H1 (cell line): ENCODE results near the gene NHEJ1. TPM values are rescaled to one million over a fixed set of nuclear protein-coding genes. Genes with fewer than 3 reads are reported as not detected.

Experiments used
- CTCF ChIA-PET: fragments of 300-600 bp; sonication (Branson Sonifier 250); formaldehyde crosslinking; loops from one replicate; lab custom pipeline; 2021; ENCODE audit not compliant: partially characterized antibody; lab: Charles Lee
- POLR2A ChIA-PET: fragments of 300-600 bp; sonication (Branson Sonifier 250); formaldehyde crosslinking; loops from one replicate; lab custom pipeline; 2021; ENCODE audit warnings: inconsistent platforms; ENCODE audit not compliant: partially characterized antibody; lab: Charles Lee
- DNase-seq, 2 experiments: peaks; one replicate each; pipeline versions ENCODE4 v3.0.0 to v3.0.0-alpha.2; 2010 to 2022; ENCODE audit warnings: low spot score in 2 of 2, low read depth in 1 of 2, mixed read lengths in 1 of 2
- FAIRE-seq: peaks from 2 replicates; lab custom pipeline; 2011; peaks lifted over from hg19 to GRCh38; lab: Jason Lieb, UNC
- H2AFZ ChIP-seq: 2 replicates; pipeline ENCODE4 v1.8.1; 2012; ENCODE audit warnings: low read length, inconsistent platforms
- H2AK5ac ChIP-seq: 2 replicates; pipeline ENCODE4 v1.6.1; 2013; ENCODE audit warnings: low read depth, low read length
- H2BK120ac ChIP-seq: replicated peaks from 2 replicates; pipeline ENCODE3; 2013; ENCODE audit warnings: low read depth, low read length, inconsistent platforms
- H2BK12ac ChIP-seq: 2 replicates; pipeline ENCODE4 v1.6.1; 2013; ENCODE audit warnings: low read depth, low read length
- H2BK15ac ChIP-seq: 2 replicates; pipeline ENCODE4 v1.6.1; 2013; ENCODE audit warnings: low read length
- H2BK20ac ChIP-seq: 2 replicates; pipeline ENCODE4 v1.6.1; 2013; ENCODE audit warnings: low read length
- H2BK5ac ChIP-seq: 2 replicates; pipeline ENCODE4 v1.6.1; 2013; ENCODE audit warnings: low read depth, low read length
- H3K14ac ChIP-seq: 2 replicates; pipeline ENCODE4 v1.6.1; 2013; ENCODE audit warnings: inconsistent platforms; ENCODE audit not compliant: insufficient read length
- H3K18ac ChIP-seq: 2 replicates; pipeline ENCODE4 v1.6.1; 2013; ENCODE audit warnings: low read length; ENCODE audit errors: extremely low read depth
- H3K23ac ChIP-seq: 2 replicates; pipeline ENCODE4 v1.6.1; 2013; ENCODE audit warnings: inconsistent platforms; ENCODE audit not compliant: insufficient read length
- H3K23me2 ChIP-seq: 2 replicates; pipeline ENCODE4 v1.6.1; 2013; ENCODE audit warnings: low read depth, low read length
- H3K27ac ChIP-seq: 2 replicates; pipeline ENCODE4 v1.6.1; 2011; ENCODE audit warnings: low read depth, low read length, inconsistent platforms
- H3K27me3 ChIP-seq, 4 experiments: replicated peaks in 1 of 4; 1 replicate in 1 of 4; 2 replicates in 3 of 4; pipeline versions ENCODE4 v1.6.1 to v1.8.1; 2011 to 2013; ENCODE audit warnings: low read length in 3 of 4, mild to moderate bottlenecking in 3 of 4, inconsistent platforms in 2 of 4, mixed read lengths in 2 of 4, moderate library complexity in 1 of 4; ENCODE audit not compliant: control insufficient read depth in 3 of 4, insufficient read depth in 3 of 4; ENCODE audit errors: extremely low read depth in 1 of 4
- H3K36me3 ChIP-seq, 4 experiments: 2 replicates each; pipeline versions ENCODE4 v1.6.1 to v1.8.1; 2011 to 2013; ENCODE audit warnings: mild to moderate bottlenecking in 4 of 4, low read length in 3 of 4, moderate library complexity in 2 of 4, control low read depth in 1 of 4, inconsistent platforms in 1 of 4; ENCODE audit not compliant: insufficient read depth in 4 of 4, control insufficient read depth in 2 of 4
- H3K4ac ChIP-seq: replicated peaks from 2 replicates; pipeline ENCODE3; 2013; ENCODE audit warnings: low read length, low read depth, mixed read lengths, inconsistent platforms; ENCODE audit not compliant: insufficient read length
- H3K4me1 ChIP-seq, 4 experiments: replicated peaks in 1 of 4; 1 replicate in 1 of 4; 2 replicates in 3 of 4; pipeline versions ENCODE4 v1.6.1 to v1.8.1; 2011 to 2013; ENCODE audit warnings: low read length in 3 of 4, inconsistent platforms in 2 of 4, mixed read lengths in 1 of 4; ENCODE audit not compliant: insufficient read depth in 4 of 4, control insufficient read depth in 3 of 4
- H3K4me2 ChIP-seq, 2 experiments: 2 replicates each; pipeline versions ENCODE4 v1.6.1 to v1.8.1; 2011 to 2013; ENCODE audit warnings: low read depth in 2 of 2, low read length in 2 of 2, control low read depth in 1 of 2, inconsistent platforms in 1 of 2, mild to moderate bottlenecking in 1 of 2; ENCODE audit not compliant: insufficient read depth in 1 of 2
- H3K4me3 ChIP-seq, 4 experiments: fragments of 200-600, 300-600 bp in 1 of 4; sonication (generic), shearing (Covaris generic), sonication (Bioruptor Twin) in 1 of 4; 2 replicates each; pipeline versions ENCODE4 v1.5.1 to v1.8.1; 2011 to 2016; ENCODE audit warnings: low read length in 4 of 4, low read depth in 3 of 4, control low read depth in 2 of 4, inconsistent platforms in 2 of 4, mild to moderate bottlenecking in 2 of 4, mixed read lengths in 1 of 4, moderate library complexity in 1 of 4; ENCODE audit not compliant: insufficient read depth in 2 of 4; ENCODE audit errors: extremely low read depth in 1 of 4
- H3K56ac ChIP-seq: replicated peaks from 2 replicates; pipeline ENCODE3; 2013; ENCODE audit warnings: low read depth, mild to moderate bottlenecking, mixed read lengths, low read length, inconsistent platforms; ENCODE audit not compliant: insufficient read length
- H3K79me1 ChIP-seq: 2 replicates; pipeline ENCODE4 v1.6.1; 2013; ENCODE audit warnings: low read depth, low read length, control low read depth
- H3K79me2 ChIP-seq, 2 experiments: 2 replicates each; pipeline versions ENCODE4 v1.6.1 to v1.8.1; 2012 to 2013; ENCODE audit warnings: low read length in 2 of 2, mild to moderate bottlenecking in 2 of 2, inconsistent platforms in 1 of 2; ENCODE audit not compliant: insufficient read depth in 2 of 2, control insufficient read depth in 1 of 2
- H3K9ac ChIP-seq, 4 experiments: replicated peaks in 1 of 4; 1 replicate in 1 of 4; 2 replicates in 3 of 4; pipeline versions ENCODE4 v1.6.1 to v1.8.1; 2011 to 2013; ENCODE audit warnings: low read depth in 3 of 4, low read length in 3 of 4, control low read depth in 2 of 4, mild to moderate bottlenecking in 2 of 4, moderate library complexity in 2 of 4, inconsistent platforms in 1 of 4; ENCODE audit errors: extremely low read depth in 1 of 4
- H3K9me3 ChIP-seq, 2 experiments: 2 replicates each; pipeline versions ENCODE4 v1.6.1 to v1.8.1; 2012 to 2013; ENCODE audit warnings: mild to moderate bottlenecking in 2 of 2, moderate library complexity in 2 of 2, control low read depth in 1 of 2, inconsistent platforms in 1 of 2, low read depth in 1 of 2, low read length in 1 of 2, mixed read lengths in 1 of 2; ENCODE audit not compliant: insufficient read depth in 2 of 2
- H4K20me1 ChIP-seq, 2 experiments: replicated peaks in 1 of 2; 2 replicates each; pipeline versions ENCODE3 to v1.8.1; 2011 to 2013; ENCODE audit warnings: inconsistent platforms in 2 of 2, low read length in 2 of 2, mild to moderate bottlenecking in 1 of 2; ENCODE audit not compliant: insufficient read depth in 2 of 2, control insufficient read depth in 1 of 2
- H4K5ac ChIP-seq: 2 replicates; pipeline ENCODE4 v1.6.1; 2013; ENCODE audit warnings: low read length, low read depth, mixed read lengths, inconsistent platforms; ENCODE audit not compliant: insufficient read length
- H4K8ac ChIP-seq: 2 replicates; pipeline ENCODE4 v1.8.0; 2013; ENCODE audit warnings: mild to moderate bottlenecking, moderate library complexity, low read length, inconsistent platforms; ENCODE audit not compliant: insufficient read depth; ENCODE audit errors: extremely low read depth
- H4K91ac ChIP-seq: replicated peaks from 2 replicates; pipeline ENCODE3; 2013; ENCODE audit warnings: low read length, mixed read lengths, inconsistent platforms; ENCODE audit not compliant: insufficient read length
- BACH1 ChIP-seq: IDR thresholded peaks from 2 replicates; pipeline ENCODE4 v1.6.1; 2012; ENCODE audit warnings: low read length, improper control_type of control experiment
- BCL11A ChIP-seq, 2 experiments: IDR thresholded peaks; one replicate each; pipeline ENCODE4 v1.6.1; 2011; ENCODE audit warnings: low read depth in 2 of 2, low read length in 2 of 2, mild to moderate bottlenecking in 2 of 2
- CBX8 ChIP-seq: fragments of 300-800, 300-1000 bp; sonication (generic); IDR thresholded peaks from 2 replicates; pipeline ENCODE4 v1.7.1; 2016; ENCODE audit warnings: low read depth, low read length, borderline replicate concordance
- KDM1A ChIP-seq: fragments of 200-600, 300-600 bp; sonication (generic); IDR thresholded peaks from 2 replicates; pipeline ENCODE4 v1.7.1; 2016; ENCODE audit warnings: mild to moderate bottlenecking, low read length, borderline replicate concordance
- POLR2AphosphoS5 ChIP-seq: IDR thresholded peaks from 2 replicates; pipeline ENCODE4 v1.6.1; 2011; ENCODE audit warnings: low read depth, low read length
- SP2 ChIP-seq: IDR thresholded peaks from 2 replicates; pipeline ENCODE4 v1.6.1; 2012; ENCODE audit warnings: mild to moderate bottlenecking, low read length, inconsistent platforms
- WGBS, 2 experiments: shearing (Covaris generic) in 1 of 2; methylation state at CpG; one replicate each; pipeline versions ENCODE4 v1.1.6 to v1.1.7; 2013 to 2015; ENCODE audit warnings: low lambda C conversion rate in 2 of 2, mixed read lengths in 2 of 2, inconsistent platforms in 1 of 2, low coverage in 1 of 2, missing lambda C conversion rate in 1 of 2; ENCODE audit not compliant: insufficient replicate concordance in 2 of 2, insufficient coverage in 1 of 2, insufficient read length in 1 of 2; ENCODE audit errors: extremely low coverage in 1 of 2, missing lambda C conversion rate in 1 of 2; 5-methylcytosine and 5-hydroxymethylcytosine counted together
- polyA plus RNA-seq, 7 experiments: library from polyadenylated mRNA; depleted of rRNA in 3 of 7; stranded (reverse) in 5 of 7; unstranded in 2 of 7; fragments of >200 nt in 5 of 7; fragments of 200-250 nt in 2 of 7; gene quantifications; 1 replicate in 5 of 7; 2 replicates in 1 of 7; 4 replicates in 1 of 7; pipeline versions ENCODE4 v1.2.1 to v1.2.3, GENCODE V29; 2011 to 2013; ENCODE audit warnings: missing spikeins in 2 of 7, mixed read lengths in 2 of 7
- total RNA-seq: library from RNA; stranded (reverse); fragmentation: NEBNext Ultra II Directional; extraction: Animal tissue kit (Norgen Biotek cat#: 25700); gene quantifications from 2 replicates; pipeline ENCODE4 v1.2.1, GENCODE V29; 2021
- TF ChIP-seq, protein P1 (sequence below): IDR thresholded peaks from 2 replicates; pipeline ENCODE4 v1.6.1; 2012; ENCODE audit warnings: inconsistent platforms
- TF ChIP-seq, protein P2 (sequence below): IDR thresholded peaks from 2 replicates; pipeline ENCODE4 v1.6.1; 2012; ENCODE audit warnings: low read length, inconsistent platforms
- TF ChIP-seq, protein P3 (sequence below): IDR thresholded peaks from 2 replicates; pipeline ENCODE4 v1.6.1; 2011; ENCODE audit warnings: low read length, improper control_type of control experiment

Gene NHEJ1
- total and polyA plus RNA-seq, 2 of the 8 experiments (the other 6 are each of a cell fraction or from before 2014, with no cell fraction given), result 22.7 to 24.1 TPM

DNA sequence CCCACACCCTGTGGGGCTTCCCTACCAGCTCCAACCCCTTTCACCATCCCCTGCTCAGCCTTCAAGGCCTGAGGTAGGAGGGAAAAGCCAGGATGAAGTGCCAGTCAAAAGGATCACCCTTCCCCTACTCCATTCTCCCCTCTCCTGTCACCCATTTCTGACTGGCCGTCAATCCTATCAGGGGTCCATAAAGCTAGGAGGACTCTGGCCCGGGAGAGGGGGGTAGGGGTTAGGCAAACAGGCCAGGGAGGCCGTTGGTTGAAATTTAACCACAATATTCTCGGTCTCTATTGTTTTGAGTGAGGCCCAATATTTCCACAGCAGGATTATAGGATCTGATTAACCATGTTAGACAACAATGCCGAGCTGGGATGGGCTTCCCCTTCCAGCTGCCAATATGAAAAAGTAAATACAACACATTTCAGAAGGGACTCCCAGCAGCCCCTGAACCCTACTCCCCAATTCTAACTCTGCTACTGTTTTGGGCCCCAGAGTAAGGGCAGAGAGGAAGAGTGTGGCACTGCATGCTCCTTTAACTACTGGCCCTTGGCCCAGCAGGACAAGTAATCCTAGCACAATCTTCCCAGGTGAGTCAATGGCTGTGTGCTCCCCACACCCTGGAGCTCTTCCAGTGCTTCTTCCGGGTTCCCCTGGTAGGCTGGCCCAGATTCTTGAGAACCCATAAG lies 89.3 kb downstream of the NHEJ1 start:
- Histone ChIP-seq H3K9ac (no peak overlapping the region), H3K23me2 (no peaks in the 10 kb centered on the region), H3K79me2 (no peaks in the 10 kb centered on the region), H4K91ac (no peak overlapping the region), H3K18ac (no peak overlapping the region), H4K8ac (no peak overlapping the region), H2BK5ac (no peak overlapping the region), H3K14ac (no peak overlapping the region), H3K56ac (no peak overlapping the region), H3K4me2 (no peak overlapping the region), H3K79me1 (no peaks in the 10 kb centered on the region), H3K23ac (no peak overlapping the region), H3K9me3 (no peaks in the 10 kb centered on the region), H3K27ac (no peak overlapping the region), H2BK120ac (no peak overlapping the region), H3K4me3 (no peak overlapping the region), H3K4ac (no peak overlapping the region), H2AFZ (no peak overlapping the region), H3K27me3 (no peaks in the 10 kb centered on the region), H2BK15ac (no peak overlapping the region), H2BK12ac (no peak overlapping the region), H3K36me3 (peaks cover 0 to 5% (median 0%) of the 10 kb centered on the region in 4 experiments; a peak in 2 of 8 replicates), H4K5ac (no peak overlapping the region), H3K4me1 (0 out of 7 replicates have a peak, but pooled peaks cover 0 to 3% (median under 1%) of the 10 kb centered on the region in 4 experiments), H4K20me1 (no peaks in the 10 kb centered on the region), H2BK20ac (no peak overlapping the region), H2AK5ac (no peak overlapping the region)
- CTCF ChIA-PET, result interaction anchor here (1.0 to 62.8 kb wide), 11 partner anchors 8 to 259 kb away, joined by 3 to 1777 read pairs (median 22); partner anchors contain the start of genes CFAP65 and IHH
- no peak for DNase-seq
- POLR2A ChIA-PET, result no interaction called here
- no peak for FAIRE-seq
- 92% methylated on average over 6 of the region's 6 CpGs; no CpG with 5 or more reads in 1 of the 2 experiments for WGBS, 2 experiments
- TF ChIP-seq BACH1 (no peak), BCL11A (IDR thresholded peaks at IDR 0.05; ENCODE audit: low read depth in 2 of 2, low read length in 2 of 2) (no peak), POLR2AphosphoS5 (no peak), SP2 (no peak), KDM1A (no peak), CBX8 (no peak)
- TF ChIP-seq, protein P1, sequence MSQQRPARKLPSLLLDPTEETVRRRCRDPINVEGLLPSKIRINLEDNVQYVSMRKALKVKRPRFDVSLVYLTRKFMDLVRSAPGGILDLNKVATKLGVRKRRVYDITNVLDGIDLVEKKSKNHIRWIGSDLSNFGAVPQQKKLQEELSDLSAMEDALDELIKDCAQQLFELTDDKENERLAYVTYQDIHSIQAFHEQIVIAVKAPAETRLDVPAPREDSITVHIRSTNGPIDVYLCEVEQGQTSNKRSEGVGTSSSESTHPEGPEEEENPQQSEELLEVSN, result no peak
- TF ChIP-seq, protein P2, sequence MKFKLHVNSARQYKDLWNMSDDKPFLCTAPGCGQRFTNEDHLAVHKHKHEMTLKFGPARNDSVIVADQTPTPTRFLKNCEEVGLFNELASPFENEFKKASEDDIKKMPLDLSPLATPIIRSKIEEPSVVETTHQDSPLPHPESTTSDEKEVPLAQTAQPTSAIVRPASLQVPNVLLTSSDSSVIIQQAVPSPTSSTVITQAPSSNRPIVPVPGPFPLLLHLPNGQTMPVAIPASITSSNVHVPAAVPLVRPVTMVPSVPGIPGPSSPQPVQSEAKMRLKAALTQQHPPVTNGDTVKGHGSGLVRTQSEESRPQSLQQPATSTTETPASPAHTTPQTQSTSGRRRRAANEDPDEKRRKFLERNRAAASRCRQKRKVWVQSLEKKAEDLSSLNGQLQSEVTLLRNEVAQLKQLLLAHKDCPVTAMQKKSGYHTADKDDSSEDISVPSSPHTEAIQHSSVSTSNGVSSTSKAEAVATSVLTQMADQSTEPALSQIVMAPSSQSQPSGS, result no peak
- TF ChIP-seq, protein P3, sequence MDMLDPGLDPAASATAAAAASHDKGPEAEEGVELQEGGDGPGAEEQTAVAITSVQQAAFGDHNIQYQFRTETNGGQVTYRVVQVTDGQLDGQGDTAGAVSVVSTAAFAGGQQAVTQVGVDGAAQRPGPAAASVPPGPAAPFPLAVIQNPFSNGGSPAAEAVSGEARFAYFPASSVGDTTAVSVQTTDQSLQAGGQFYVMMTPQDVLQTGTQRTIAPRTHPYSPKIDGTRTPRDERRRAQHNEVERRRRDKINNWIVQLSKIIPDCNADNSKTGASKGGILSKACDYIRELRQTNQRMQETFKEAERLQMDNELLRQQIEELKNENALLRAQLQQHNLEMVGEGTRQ, result no peak
